Fibroblast of skin of left biceps (primary cell): ENCODE data around the gene IGSF23.
A peak's percentile ranks its signal among the peaks of the same experiment; 100 is the strongest.

Experiments
- DNase-seq, 2 experiments: peaks; one replicate each; pipeline ENCODE4 v3.0.0-alpha.2; 2013; ENCODE audit warnings: low read depth in 2 of 2

The IGSF23 gene, protein sequence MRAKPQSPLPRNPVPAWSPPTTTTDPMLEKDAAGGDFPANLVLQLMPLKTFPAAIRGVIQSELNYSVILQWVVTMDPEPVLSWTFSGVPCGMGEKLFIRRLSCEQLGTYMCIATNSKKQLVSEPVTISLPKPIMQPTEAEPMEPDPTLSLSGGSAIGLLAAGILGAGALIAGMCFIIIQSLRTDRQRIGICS

DNA sequence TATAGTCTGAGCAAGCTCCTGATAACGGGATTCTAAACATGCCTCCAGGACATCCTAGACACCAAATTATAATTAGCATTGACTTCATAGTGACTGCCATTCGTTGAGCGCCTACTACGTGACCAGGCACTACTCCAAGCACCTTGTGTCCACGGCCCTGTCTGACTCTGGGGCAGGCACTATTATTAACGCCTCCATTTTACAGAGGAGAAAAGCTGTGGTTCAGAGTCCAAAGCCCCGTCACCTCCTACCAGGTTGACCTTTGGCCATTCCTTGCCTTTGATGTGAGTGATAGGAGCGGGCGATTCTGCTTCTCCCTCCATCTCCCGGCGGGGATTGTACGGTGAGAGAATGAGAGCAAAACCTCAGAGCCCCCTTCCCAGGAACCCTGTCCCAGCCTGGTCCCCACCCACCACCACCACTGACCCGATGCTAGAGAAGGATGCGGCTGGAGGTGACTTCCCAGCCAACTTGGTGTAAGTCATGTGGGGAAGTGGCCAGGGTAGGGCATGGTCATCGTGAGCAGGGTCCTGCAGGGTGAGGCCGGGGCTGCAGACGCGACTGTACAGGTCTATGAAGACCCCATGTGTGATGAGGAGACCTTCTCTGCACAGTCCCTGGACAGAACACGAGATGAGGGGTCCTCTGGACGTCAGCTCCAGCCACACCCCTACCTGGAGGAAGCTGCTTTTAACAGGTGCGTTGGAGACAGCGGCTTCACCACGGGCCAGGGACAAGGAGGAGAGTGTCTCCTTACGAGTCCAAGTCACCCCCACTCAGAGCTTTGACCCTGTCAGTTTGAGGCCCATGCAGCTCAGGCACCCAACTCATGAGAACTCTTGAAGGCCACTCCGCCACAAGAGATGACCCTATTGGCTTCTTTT is at the start of gene IGSF23:
Gene IGSF23, plus strand, starts transcription at position 269 of the 884 bp plus-strand sequence. Its CDS starts 83 bp downstream, at position 352.
- DNase-seq: no peak

DNA sequence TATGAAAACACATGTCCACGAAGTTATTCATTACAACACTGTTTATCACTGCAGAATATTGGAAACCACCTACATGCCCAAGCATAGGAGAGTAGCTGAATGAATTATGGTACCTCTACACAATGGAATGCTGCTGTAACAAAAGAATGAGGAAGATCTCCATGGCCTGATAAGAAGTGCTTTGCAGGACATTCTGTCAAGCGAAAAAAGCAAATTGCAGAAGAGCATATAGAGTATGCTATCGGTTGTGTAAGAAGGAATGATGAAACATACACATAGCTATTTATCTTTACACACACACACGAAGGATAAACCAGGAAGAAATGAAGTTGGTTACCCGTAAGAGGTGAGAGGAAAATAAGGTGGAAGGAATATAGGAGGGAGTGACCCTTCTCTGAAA is 46.4 kb upstream of the IGSF23 start:
- DNase-seq: no peak

DNA sequence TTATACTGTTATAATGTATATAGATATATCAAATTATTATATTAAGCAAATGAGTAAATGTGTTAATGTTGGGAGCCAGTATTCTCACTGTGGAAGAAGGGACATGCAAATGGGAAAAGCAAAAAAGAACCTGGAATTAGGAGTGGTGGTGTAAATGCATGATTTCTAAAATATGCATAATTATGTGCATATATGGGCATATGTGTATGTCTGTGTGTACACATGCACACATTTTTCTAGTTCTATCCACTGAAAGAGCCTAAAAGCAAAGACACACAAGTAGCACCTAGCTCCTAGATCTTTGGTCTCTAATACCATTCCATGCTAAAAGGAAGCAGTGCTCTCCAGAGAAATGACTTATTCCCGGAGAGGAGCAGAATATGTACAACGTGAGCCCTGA is 45.6 kb upstream of the IGSF23 start:
- no peak for DNase-seq

DNA sequence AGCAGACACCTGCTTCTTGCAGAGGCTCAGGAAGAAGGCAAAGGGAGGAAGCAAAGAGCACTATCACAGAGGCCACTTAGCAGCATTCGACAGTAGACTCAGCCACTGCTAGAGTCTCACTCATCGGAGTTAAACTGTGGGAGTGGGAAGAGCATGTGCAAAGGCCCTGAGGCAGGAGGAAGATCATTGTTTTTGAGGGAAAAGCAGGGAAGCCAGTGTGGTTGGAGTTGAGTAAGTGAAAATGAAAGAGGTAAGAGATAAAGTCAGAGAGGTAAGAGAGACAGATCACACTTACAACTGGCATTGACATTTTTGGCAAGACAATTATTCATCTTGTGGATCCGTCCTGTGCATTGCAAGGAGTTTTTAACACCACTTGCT is 42.8 kb upstream of the IGSF23 start:
- DNase-seq: no peak

DNA sequence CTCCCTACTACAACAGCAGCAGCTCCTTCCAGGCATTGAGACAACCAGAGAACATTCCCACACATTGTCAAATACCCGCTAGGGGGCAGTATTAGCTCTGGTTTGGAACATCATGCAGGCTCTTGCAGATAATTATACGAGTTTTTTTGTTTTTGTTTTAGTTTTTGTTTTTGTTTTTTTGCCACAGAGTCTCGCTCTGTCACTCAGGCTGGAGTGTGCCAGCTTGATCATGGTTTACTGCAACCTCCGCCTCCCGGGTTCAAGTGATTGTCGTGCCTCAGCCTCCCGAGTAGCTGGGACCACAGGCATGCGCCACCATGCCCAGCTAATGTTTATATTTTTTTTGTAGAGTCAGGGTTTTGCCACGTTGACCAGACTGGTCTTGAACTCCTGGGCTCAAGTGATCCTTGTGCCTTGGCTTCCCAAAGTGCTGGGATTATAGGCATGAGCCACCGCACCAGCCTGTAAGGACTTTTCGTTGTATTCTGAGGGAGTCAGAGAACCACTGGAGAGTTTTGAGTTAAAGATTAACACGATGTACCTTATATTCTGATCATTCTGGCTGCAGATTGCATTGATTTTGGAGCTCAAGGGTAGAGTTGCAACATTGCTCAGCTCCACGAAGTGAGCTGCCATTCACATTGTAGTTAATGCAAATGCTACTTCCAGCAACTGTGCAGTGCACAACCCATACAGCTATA is 42.2 kb upstream of the IGSF23 start:
- peak in 1 of 2 experiments; percentile 56 for DNase-seq

DNA sequence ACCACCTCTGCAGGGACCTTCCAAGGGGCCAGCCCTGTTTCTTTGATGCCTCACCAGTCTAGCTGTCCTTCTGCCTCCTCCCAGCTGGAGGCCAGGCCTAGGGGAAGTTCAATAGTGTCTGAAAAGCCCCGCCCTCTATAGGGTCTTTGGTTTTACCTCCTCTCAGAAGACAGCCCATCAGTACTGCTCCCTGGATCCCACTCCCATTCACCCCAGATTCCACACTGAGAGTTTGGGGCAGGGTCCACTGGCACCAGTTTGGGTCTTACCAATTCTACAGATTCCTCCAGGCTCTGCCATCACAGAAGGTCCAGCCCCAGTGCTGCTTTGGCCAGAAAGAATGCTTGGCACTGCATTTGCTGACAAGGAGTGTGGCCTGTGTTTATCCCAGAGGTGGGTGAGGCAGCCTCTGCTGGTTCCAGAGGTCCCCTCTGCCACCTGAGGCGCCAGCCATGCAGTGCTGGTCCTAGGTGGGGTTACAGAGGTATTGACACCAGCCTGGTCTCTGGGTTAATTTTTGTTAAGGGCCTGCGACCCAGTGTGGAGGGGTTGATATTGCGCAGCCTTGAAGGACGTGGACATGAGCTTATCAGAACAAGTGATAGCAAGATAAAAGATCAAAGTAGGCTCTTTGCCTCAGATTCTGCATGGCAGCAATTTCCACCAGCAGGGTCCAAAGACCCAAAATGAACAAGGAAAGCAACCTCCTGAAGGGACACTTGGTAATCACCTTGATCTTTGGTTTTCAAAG is 41.4 kb upstream of the IGSF23 start:
- DNase-seq: no peak

DNA sequence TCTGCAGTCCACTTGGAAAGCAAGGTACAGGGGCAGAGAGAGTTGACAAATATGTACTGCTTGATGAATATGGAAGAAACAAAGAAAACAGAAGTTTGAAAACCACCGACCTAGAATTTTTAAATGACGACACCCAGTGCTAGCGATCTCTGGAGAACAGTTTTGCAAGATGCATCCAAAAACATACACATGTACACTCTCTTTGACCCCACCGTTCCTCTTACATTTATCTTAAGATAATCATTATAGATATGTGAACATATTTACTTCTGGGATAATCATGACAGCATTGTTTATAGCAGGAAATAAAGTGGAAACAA is 40.8 kb upstream of the IGSF23 start:
- DNase-seq: no peak

DNA sequence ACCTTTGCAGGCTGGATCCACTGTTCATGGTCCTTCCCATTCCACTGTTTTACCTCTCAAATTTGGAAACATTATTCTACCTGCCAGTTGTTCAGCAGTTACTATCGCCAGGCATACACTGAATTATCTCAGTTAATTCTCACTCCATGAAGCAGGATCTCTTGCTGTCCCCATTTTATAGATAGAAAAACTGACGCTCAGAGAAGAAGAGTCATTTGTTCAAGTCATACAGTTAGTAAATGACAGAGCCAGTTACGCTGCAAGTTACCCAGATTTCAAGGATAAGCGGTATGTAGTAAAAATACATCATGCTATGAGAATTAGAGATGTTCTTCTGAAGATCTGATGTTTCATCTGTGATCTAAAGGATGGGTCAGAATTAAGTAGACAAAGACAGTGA is 40.2 kb upstream of the IGSF23 start:
- DNase-seq: no peak

DNA sequence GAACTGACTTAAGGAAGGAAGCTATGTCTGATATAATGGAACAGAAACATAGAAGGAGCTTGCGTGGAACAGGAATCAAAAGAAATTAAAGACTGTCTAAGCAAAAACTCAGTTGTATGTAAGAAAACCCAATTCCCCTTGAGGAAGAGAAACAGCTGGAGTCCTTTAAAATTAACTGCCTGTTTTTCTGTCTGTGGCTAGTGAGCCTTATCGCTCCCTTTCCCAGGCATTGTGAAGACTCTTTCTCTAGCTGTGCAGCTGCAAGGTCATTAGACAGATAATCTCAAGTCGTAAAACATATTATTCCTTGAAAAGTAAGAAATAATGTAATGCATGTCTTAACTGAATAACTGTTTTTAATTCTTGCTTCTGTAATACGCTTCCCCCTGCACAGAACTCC is 39.7 kb upstream of the IGSF23 start:
- no peak for DNase-seq

DNA sequence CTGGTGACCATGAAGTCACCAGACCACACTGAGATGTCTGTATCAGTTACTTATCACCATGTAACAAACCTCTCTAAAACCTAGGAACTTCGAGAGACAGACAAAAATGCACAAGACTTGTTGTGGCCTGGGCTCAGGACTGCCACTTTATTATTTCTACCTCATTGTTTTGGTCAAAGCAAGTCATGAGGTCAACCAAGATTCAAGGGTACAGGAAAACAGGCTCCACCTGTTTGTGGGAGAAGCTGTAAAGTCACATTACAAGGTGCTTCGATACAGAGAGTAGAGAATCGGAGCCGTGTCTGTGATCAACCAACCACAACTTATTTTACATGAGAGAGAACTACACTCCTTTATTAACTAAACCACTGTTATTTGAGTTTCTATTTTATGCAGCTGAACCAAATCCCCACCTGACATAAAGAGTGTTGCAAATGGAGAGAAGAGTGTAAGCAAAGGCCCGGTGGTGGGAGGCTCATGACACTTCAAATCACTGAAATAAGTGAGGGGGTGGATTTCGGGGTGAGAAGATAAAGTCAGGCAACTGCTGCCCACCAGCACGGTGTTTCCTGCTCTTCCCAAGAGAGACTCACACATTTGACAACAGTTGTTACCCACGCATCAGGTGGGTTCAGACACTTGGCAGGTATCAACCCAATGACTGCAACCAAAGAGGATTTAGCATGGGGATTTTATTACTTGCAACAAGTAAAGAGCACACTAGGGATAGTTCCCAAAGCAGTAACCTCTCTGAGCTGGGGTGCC is 39.0 kb upstream of the IGSF23 start:
- no peak for DNase-seq

DNA sequence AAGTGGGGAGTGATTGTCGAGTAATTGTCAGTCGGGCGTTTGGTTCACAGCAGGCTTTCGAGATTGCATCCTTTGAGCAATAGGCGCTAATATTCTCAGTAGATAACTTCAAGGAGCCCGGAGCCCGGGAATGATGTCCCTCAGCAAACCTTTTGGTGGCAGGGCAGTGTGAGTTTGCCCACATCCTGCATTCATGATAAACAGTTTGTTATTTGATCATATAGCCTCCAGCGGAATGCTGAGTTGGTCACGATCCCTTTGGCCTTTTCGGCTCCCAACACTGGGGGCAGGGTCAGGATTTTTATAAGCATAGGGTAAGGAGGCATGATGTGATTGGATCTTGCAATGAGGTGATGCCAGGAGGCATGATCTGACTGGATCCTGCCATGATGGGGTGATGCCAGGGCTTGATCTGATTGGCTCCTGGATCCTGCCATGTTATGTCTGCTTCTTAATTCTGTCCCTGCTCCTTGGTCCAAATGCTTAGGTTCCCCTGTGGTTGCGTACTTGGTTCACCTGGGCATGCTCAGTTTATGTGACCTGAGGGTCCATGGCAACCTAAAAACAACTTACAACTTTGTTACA is 38.2 kb upstream of the IGSF23 start:
- no peak for DNase-seq

DNA sequence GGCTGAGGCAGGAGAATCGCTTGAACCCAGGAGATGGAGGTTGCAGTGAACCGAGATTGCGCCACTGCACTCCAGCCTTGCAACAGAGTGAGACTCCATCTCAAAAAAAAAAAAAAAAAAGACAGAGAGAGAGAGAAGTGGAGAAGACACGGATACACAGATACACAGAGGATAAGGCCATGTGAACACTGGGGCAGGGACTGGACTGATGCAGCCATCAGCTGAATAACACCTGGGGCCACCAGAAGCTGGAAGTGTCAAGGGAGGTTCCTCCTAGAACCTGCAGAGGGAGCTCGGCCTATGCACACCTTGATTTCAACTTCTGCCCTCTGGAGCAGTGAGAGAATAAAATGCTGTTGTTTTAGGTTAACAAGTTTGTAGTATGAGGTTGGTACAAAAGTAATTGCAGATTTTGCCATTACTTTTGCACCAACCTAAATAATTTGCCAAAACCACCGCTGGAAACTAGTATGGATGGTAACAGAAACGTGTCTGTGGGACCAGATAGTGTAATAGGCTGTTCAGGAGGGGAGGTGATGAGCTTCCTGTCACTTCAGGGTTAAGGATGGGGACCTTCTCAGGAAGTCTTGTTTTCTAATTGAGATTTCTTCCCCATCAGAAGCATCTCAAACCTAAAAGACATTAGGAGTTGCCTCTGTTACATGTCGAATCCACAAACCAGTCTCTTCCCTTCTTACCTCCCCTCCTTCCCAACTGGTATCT is 36.4 kb upstream of the IGSF23 start:
- DNase-seq: no peak

DNA sequence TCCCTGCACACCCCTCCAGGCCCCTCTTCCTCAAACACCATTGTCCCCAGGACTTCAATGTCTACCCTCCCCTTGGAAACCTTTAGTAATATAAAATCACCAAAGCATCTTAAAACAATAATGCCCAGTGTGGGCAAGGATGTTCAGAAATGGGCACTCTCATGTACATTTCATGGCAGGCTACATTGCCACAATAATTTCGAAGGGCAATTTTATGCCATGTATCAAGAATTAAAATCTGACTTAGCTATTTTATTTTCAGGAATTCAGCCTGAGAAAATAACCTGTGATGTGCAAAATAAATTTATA is 35.8 kb upstream of the IGSF23 start:
- no peak for DNase-seq

DNA sequence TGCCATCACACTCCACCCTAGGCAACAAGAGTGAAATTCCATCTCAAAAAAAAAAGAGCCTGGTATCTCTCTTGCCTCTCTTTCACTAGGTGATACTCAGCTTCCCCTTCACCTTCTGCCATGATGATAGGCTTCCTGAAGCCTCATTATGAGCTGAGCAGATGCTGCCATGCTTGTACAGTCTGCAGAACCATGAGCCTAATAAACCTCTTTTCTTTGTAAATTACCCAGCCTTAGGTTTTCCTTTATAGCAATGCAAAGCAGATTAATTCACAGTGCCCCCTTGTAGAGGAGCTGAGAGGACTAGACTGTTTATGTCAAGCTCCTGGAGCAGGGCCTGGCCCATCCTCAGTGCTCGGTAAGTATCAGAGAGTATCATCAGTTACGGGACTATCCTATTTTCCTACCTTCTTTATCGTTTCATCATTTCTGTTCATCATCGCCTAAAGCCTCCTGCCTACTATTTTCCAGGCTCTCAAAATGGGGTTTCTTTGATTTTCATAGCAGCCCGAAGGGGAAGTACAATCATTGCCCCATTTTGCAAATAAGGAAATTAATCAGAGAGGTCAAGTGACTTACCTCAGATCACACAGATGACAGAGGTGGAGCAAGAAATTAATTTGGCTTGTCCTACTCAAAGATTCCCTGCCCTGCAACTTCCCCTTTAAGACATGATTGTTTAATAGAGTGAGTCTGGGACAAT is 33.5 kb upstream of the IGSF23 start:
- DNase-seq: no peak

DNA sequence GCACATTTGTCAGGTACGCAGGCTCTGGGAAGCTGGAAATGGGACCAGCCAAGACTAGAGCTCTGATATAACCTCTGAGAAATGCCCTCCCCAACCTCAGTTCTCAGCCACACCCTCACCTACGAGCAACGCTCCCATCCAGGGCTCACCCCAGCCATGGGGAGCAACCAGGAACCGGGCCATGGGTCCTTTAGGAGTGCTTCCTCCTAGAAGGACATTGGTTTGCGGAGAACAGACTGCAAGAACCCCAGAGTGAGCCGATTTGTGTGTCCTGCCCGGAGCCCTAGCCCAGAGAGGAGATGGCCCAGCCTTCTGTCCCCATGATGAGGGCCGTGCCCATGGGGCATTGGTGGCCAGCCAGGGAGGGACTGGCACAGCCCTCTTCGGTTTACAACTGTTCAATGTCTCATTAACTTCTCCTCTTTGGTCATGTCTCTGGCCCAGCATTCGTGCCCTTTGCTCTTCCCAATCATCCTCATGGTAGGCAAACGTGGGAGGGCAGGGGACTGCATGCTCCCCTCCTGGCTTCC is 32.9 kb upstream of the IGSF23 start:
- no peak for DNase-seq

DNA sequence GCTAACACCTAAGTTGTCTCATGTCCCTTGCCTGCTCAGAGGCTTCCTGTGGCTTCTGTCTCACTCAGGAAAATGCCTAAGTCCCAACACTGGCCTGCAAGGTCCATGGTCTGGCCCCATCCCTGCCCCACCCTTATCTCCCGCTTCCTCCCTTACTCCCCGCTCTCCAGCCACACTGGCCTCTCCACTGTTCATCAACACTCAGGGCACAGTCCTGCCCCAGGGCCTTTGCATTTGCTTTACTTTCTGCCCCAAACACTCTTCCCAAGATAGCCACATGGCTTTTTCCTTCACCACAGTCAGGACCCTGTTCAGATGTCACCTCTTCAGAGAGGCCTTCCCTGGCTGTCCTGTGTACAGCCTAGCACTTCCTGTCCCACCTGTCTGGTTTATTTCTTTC is 32.1 kb upstream of the IGSF23 start:
- DNase-seq: no peak

DNA sequence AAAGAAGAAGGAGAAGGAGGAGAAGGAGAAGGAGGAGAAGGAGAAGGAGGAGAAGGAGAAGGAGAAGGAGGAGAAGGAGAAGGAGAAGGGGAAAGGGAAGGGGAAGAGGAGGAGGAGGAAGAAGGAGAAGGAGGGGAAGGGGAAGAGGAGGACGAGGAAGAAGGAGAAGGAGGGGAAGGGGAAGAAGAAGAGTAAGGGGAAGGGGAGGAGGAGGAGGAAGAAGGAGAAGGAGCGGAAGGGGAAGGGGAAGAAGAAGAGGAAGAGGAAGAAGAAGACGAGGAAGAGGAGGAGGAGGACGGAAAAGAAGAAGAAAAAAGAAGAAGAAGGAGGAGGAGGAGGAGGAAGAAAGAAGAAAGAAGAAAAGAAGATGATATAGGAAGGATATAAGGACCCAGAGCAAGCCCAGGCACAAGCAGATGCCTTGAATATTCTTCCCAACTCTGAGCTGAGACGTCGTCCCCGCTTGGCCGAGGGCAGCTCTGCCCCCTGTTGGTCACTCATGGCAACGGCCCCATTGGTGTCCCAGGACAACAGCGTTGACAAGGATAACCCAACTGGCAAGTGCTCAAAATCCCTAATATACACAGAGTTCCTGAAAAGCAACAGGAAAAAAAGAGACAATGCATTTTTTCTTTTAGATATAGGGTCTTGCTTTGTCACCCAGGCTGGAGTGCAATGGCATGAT is 30.6 kb upstream of the IGSF23 start:
- DNase-seq: no peak

DNA sequence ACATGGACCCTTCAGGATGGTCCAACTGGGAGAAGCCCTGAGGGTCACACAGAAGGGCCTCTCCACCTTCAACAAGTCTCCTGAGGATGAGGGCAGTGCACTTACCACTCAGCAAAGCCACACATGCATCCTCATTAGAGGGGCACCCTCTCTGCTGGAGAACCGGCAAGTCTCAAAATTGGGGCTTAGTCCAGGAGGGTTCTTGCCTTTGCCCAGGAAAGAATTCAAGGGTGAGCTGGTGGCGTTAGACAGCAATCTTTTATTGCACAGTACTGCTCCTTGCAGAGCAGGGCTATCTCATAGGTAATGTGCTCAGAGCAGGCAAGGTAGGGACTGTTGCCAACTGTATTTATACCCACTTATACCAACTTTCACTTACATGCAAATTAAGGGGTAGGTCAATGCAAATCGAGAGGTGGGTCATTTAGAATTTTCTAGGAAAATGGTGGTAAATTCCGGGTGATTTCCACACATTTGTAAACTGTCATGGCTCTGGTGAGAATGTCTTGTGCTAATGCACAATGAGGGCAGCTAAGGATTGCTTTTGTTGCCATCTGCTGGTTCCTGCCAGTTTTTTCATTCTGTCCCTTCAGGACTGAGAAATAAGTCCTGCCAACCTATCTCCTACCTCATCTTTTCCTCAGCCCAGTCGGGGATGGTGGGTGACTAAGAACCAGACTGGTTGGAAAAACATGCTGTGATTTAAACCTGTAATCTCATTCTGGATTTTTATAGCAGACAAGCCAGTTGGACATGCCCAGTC is 27.8 kb upstream of the IGSF23 start:
- DNase-seq: no peak
